ENCODE measurements around the gene ELMO2.

DNA sequence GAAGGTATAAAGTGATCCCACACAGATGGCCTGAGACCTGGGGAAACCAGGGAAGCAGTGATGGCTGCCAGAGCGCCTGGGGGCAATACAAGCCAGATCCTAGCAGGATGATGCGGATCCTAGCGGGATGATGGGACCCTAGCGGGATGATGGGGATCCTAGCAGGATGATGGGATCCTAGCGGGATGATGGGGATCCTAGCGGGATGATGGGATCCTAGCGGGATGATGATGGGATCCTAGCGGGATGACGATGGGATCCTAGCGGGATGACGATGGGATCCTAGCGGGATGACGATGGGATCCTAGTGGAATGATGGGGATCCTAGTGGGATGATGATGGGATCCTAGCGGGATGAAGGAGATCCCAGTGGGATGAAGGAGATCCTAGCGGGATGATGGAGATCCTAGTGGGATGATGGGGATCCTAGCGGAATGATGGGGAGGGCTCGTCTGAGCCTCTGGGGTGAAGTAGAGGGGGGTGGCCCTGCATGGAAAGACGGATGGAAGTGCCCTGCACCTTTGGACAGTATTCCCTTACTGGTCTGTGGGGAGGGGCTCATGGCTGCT, 54.0 kb downstream of the ELMO2 start:
- TF ChIP-seq, protein P1, sequence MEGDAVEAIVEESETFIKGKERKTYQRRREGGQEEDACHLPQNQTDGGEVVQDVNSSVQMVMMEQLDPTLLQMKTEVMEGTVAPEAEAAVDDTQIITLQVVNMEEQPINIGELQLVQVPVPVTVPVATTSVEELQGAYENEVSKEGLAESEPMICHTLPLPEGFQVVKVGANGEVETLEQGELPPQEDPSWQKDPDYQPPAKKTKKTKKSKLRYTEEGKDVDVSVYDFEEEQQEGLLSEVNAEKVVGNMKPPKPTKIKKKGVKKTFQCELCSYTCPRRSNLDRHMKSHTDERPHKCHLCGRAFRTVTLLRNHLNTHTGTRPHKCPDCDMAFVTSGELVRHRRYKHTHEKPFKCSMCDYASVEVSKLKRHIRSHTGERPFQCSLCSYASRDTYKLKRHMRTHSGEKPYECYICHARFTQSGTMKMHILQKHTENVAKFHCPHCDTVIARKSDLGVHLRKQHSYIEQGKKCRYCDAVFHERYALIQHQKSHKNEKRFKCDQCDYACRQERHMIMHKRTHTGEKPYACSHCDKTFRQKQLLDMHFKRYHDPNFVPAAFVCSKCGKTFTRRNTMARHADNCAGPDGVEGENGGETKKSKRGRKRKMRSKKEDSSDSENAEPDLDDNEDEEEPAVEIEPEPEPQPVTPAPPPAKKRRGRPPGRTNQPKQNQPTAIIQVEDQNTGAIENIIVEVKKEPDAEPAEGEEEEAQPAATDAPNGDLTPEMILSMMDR (IDR thresholded peaks at IDR 0.05; ENCODE audit: insufficient read depth, low read length): no peak
- TF ChIP-seq POLR2AphosphoS5 (IDR thresholded peaks at IDR 0.05; ENCODE audit: low read depth) (0 out of 2 replicates have a peak, but pooled peaks have one; percentile 19), GABPA (IDR thresholded peaks at IDR 0.05; ENCODE audit: low read depth) (no peak)
- TF ChIP-seq, protein P2, sequence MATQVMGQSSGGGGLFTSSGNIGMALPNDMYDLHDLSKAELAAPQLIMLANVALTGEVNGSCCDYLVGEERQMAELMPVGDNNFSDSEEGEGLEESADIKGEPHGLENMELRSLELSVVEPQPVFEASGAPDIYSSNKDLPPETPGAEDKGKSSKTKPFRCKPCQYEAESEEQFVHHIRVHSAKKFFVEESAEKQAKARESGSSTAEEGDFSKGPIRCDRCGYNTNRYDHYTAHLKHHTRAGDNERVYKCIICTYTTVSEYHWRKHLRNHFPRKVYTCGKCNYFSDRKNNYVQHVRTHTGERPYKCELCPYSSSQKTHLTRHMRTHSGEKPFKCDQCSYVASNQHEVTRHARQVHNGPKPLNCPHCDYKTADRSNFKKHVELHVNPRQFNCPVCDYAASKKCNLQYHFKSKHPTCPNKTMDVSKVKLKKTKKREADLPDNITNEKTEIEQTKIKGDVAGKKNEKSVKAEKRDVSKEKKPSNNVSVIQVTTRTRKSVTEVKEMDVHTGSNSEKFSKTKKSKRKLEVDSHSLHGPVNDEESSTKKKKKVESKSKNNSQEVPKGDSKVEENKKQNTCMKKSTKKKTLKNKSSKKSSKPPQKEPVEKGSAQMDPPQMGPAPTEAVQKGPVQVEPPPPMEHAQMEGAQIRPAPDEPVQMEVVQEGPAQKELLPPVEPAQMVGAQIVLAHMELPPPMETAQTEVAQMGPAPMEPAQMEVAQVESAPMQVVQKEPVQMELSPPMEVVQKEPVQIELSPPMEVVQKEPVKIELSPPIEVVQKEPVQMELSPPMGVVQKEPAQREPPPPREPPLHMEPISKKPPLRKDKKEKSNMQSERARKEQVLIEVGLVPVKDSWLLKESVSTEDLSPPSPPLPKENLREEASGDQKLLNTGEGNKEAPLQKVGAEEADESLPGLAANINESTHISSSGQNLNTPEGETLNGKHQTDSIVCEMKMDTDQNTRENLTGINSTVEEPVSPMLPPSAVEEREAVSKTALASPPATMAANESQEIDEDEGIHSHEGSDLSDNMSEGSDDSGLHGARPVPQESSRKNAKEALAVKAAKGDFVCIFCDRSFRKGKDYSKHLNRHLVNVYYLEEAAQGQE (IDR thresholded peaks at IDR 0.05; ENCODE audit: insufficient replicate concordance, low read depth): no peak
